Lower leg skin (tissue), 4 donors: ENCODE measurements around the gene CDC26. TPM values are rescaled to one million over a fixed set of nuclear protein-coding genes. Genes with fewer than 3 reads are reported as not detected.
A peak's percentile ranks its signal among the peaks of the same experiment; 100 is the strongest.

Experiments
- DNase-seq, 2 donors: peaks; one replicate each; pipeline ENCODE4 v3.0.0-alpha.2; 2019; ENCODE audit warnings: low spot score in 2 of 2
- H3K4me3 ChIP-seq: fragments of 200-600 bp; sonication (generic); 2 replicates; pipeline ENCODE4 v1.5.1; 2017; ENCODE audit warnings: mild to moderate bottlenecking, low read depth; ENCODE audit not compliant: poor library complexity, severe bottlenecking
- POLR2A ChIP-seq, 2 donors: fragments of 450-650 bp; IDR thresholded peaks; one replicate each; pipeline ENCODE4 v1.6.1; 2016 to 2017; ENCODE audit warnings: antibody characterized with exemption in 2 of 2, mild to moderate bottlenecking in 1 of 2, moderate library complexity in 1 of 2
- WGBS, 2 donors: methylation state at CpG; one replicate each; pipeline ENCODE4 v1.1.5; 2018; 5-methylcytosine and 5-hydroxymethylcytosine counted together
- intact Hi-C: fragments of 100-400 bp; cut with DNase I; formaldehyde crosslinking; loops from one replicate; pipeline ENCODE4 v1.15.0; 2023; ENCODE audit warnings: low total_unique reads
- total RNA-seq, 4 donors: library from RNA; depleted of rRNA; stranded (reverse); fragments of >200 nt; gene quantifications; one replicate each; pipeline ENCODE4 v1.1.0, GENCODE V29; 2016
- TF ChIP-seq, protein P1 (sequence below), 3 donors: fragments of 450-650 bp; IDR thresholded peaks; one replicate each; pipeline ENCODE4 v1.5.1; 2016; ENCODE audit warnings: antibody characterized with exemption in 3 of 3, mild to moderate bottlenecking in 3 of 3, moderate library complexity in 2 of 3

Gene CDC26
- total RNA-seq, 4 donors from 2014 or later: 17.8 to 33.3 (median 20.1) TPM

DNA sequence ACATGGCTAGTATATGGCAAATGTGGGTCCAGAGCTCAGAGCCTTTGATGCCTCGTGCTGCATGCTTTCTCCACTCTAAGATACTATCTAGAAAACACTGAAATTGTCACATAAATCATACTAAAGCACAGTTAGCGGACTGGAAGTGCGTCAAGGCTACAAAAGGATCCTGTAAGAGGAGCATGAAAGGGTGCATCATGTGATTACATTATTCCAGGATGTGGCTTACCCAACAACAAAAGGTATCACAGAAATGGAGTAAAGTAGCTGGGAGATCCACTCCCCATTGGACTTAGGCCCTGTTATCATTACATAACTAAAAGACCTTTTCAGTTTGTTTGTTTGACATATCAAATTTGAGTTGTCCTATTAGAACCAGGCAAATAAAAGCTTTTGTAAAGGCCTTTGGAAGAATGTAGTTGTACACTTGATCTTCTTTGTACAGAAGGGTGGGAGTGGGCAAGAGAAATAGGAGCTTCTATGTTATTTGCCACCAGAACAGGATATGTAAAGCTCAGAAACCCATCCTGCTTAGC, 47.2 kb downstream of the CDC26 start:
- 64 to 65% methylated on average over 3 of the region's 3 CpGs for WGBS, 2 donors
- TF ChIP-seq, protein P1, sequence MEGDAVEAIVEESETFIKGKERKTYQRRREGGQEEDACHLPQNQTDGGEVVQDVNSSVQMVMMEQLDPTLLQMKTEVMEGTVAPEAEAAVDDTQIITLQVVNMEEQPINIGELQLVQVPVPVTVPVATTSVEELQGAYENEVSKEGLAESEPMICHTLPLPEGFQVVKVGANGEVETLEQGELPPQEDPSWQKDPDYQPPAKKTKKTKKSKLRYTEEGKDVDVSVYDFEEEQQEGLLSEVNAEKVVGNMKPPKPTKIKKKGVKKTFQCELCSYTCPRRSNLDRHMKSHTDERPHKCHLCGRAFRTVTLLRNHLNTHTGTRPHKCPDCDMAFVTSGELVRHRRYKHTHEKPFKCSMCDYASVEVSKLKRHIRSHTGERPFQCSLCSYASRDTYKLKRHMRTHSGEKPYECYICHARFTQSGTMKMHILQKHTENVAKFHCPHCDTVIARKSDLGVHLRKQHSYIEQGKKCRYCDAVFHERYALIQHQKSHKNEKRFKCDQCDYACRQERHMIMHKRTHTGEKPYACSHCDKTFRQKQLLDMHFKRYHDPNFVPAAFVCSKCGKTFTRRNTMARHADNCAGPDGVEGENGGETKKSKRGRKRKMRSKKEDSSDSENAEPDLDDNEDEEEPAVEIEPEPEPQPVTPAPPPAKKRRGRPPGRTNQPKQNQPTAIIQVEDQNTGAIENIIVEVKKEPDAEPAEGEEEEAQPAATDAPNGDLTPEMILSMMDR (IDR thresholded peaks at IDR 0.05): no peak
- TF ChIP-seq POLR2A (IDR thresholded peaks at IDR 0.05): no peak
- no peak overlapping the region for H3K4me3 ChIP-seq
- intact Hi-C loops: no loop called here
- DNase-seq: no peak

DNA sequence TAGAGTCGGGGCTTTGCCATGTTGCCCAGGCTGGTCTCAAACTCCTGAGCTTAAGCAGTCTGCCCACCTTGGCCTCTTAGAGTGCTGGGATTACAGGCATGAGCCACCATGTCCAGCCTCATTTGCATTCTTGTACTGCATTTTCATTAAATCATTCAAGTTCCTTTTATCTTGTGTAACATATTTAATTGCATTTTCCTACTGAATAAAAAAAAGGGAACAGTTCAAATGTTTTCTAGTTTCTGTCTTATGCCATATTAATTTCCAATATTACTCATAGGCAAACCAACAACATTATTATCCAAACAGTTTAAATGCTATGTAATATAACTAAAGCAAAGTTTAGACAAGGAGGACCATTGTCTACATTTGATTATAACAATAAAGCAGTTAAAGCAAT, 47.9 kb downstream of the CDC26 start:
- 0 to 85% methylated on average over 1 of the region's 1 CpG for WGBS, 2 donors
- intact Hi-C loops: no loop called here
- no peak overlapping the region for H3K4me3 ChIP-seq
- no peak for DNase-seq
- TF ChIP-seq POLR2A (IDR thresholded peaks at IDR 0.05): no peak
- TF ChIP-seq, protein P1 (IDR thresholded peaks at IDR 0.05): no peak

DNA sequence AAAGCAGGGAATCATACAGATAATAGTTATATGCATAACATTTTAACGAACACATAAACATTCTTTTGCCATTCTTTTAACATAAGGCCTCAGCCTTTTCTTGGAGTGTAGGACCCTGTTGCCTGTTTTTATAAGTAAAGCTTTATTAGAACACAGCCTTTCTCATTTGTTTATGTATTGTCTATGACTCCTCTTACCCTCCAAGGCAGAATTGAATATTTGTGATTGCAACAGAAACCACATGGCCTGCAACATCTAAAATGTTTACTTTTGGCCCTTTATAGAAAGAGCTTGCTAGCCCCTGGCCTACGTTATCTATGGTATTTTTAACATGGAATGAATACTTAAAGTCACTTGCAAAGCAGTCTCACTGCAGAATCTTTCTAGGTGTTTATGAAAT, 51.4 kb downstream of the CDC26 start:
- H3K4me3 ChIP-seq: no peak overlapping the region
- WGBS, 2 donors: 91 to 92% methylated on average over 2 of the region's 2 CpGs
- no peak for DNase-seq
- no peak for TF ChIP-seq POLR2A (IDR thresholded peaks at IDR 0.05)
- TF ChIP-seq, protein P1 (IDR thresholded peaks at IDR 0.05): no peak
- intact Hi-C loops: no loop called here

DNA sequence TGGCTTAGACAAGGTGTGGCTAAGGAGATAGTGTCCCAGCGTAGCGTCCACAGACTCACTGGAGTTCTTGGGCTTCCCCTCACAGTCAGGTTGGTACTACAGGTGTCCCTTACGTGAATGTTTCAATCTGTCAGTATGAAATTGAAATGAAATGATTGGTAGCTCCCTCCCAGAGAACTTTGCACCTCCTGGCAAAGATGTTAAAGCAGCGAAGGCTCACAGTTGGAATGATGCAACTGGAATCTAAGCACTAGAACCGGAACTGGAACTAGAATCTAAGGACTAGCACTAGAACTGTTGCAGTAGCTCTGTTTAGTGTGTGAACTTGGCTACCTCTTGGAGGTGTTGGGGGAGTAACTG, 52.9 kb downstream of the CDC26 start:
- TF ChIP-seq POLR2A (IDR thresholded peaks at IDR 0.05): no peak
- TF ChIP-seq, protein P1 (IDR thresholded peaks at IDR 0.05): no peak
- H3K4me3 ChIP-seq: no peak overlapping the region
- no peak for DNase-seq
- WGBS, 2 donors: 38 to 39% methylated on average over 5 of the region's 5 CpGs
- intact Hi-C loops: no loop called here

DNA sequence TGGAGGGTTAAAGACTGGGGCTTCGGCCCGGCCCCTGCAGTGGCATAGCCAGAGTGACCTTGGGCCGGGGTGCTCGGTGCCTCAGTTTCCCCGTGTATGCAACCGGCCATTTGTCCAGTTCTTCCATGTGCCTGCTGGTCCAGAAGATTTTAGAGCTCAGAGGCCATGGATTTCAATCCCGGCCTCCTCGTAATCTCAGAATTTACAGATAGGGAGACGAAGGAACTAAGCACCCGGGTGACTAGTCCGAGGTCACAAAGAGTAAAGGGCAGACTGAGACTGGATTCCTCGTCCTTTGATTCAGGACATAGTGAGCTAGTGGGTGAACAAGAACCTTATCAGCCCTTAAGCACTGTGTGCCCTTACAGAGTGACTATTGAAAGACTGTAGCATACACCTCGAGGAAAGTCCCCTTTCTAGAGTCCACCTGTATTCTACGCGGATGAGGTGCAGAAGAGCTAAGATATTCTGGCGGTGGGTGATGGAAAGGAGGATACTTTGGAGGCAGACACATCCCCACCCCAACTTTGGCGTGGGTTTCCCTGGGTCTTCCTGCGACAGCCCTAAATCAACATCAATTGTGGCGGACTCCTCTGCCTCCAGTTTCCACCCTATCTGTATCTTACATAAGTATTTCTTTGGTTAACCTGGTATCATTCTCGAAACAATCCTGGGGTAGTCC, 53.4 kb downstream of the CDC26 start:
- intact Hi-C loops: no loop called here
- peak overlapping the region; percentile 56 for H3K4me3 ChIP-seq
- 10 to 11% methylated on average over 20 of the region's 20 CpGs for WGBS, 2 donors

More for the DNA sequence above, 53.4 kb downstream of the CDC26 start:
- TF ChIP-seq POLR2A (IDR thresholded peaks at IDR 0.05): no peak
- TF ChIP-seq, protein P1 (IDR thresholded peaks at IDR 0.05): no peak
- no peak for DNase-seq
